HEK293 (cell line): ENCODE data around the gene MT2A.
"Not testable (repeated sequence)": the region's sequence is repeated elsewhere in the genome, so short reads cannot be mapped to it uniquely, and the experiment has no call there.

Experiments
- CTCF ChIA-PET: fragments of 350-600 bp; formaldehyde crosslinking; extraction: SDS; loops from one replicate; lab custom pipeline; 2021; ENCODE audit warnings: antibody characterized with exemption; lab: Yijun Ruan, JAX
- POLR2A ChIA-PET: fragments of 300-600 bp; formaldehyde crosslinking; extraction: SDS; loops from one replicate; lab custom pipeline; 2020; ENCODE audit warnings: antibody characterized with exemption, inconsistent platforms; lab: Yijun Ruan, JAX
- H3K27ac ChIP-seq: fragments of 200-500 bp; sonication (Bioruptor generic); 2 replicates; pipeline ENCODE4 v1.5.1; 2014; ENCODE audit warnings: low read depth, low read length, control low read depth, inconsistent platforms; ENCODE audit errors: extremely low read depth
- H3K36me3 ChIP-seq, 2 experiments: fragments of 200-500 bp in 1 of 2; sonication (Bioruptor generic) in 1 of 2; 1 replicate in 1 of 2; 2 replicates in 1 of 2; pipeline ENCODE4 v1.5.1; 2014 to 2017; ENCODE audit warnings: inconsistent platforms in 2 of 2, low read length in 2 of 2; ENCODE audit not compliant: control insufficient read depth in 2 of 2, insufficient read depth in 1 of 2
- H3K4me1 ChIP-seq: fragments of 200-500 bp; sonication (Bioruptor generic); 2 replicates; pipeline ENCODE4 v1.5.1; 2014; ENCODE audit warnings: mild to moderate bottlenecking, low read length, inconsistent platforms; ENCODE audit not compliant: control insufficient read depth, insufficient read depth
- H3K4me3 ChIP-seq: 2 replicates; pipeline ENCODE4 v1.5.1; 2011; ENCODE audit warnings: low read depth, mild to moderate bottlenecking, control low read depth, low read length, moderate library complexity
- H3K9me3 ChIP-seq: fragments of 200-500 bp; sonication (Bioruptor generic); 2 replicates; pipeline ENCODE4 v1.5.1; 2014; ENCODE audit warnings: low read depth, low read length, inconsistent platforms; ENCODE audit not compliant: control insufficient read depth, insufficient read depth
- GLIS1 ChIP-seq: fragments of 450-650 bp; formaldehyde crosslinking; IDR thresholded peaks from 2 replicates; pipeline ENCODE4 v1.5.1; 2016; ENCODE audit warnings: missing biosample characterization, missing genetic modification characterization
- KLF1 ChIP-seq: fragments of 450-650 bp; formaldehyde crosslinking; IDR thresholded peaks from 2 replicates; pipeline ENCODE4 v1.5.1; 2016; ENCODE audit warnings: missing biosample characterization, missing genetic modification characterization
- KLF9 ChIP-seq: fragments of 450-650 bp; formaldehyde crosslinking; IDR thresholded peaks from 2 replicates; pipeline ENCODE4 v1.5.1; 2016; ENCODE audit warnings: missing biosample characterization, missing genetic modification characterization, low read depth
- PATZ1 ChIP-seq: fragments of 450-650 bp; formaldehyde crosslinking; IDR thresholded peaks from 2 replicates; pipeline ENCODE4 v1.5.1; 2016; ENCODE audit warnings: missing biosample characterization, missing genetic modification characterization
- SCRT2 ChIP-seq: fragments of 450-650 bp; formaldehyde crosslinking; IDR thresholded peaks from 2 replicates; pipeline ENCODE4 v1.5.1; 2016; ENCODE audit warnings: missing biosample characterization, missing genetic modification characterization
- ZEB2 ChIP-seq: fragments of 450-650 bp; formaldehyde crosslinking; IDR thresholded peaks from 2 replicates; pipeline ENCODE4 v1.5.1; 2016; ENCODE audit warnings: missing biosample characterization, missing genetic modification characterization
- ZFHX2 ChIP-seq: fragments of 450-650 bp; formaldehyde crosslinking; conservative IDR thresholded peaks from 2 replicates; pipeline ENCODE4 v1.5.1; 2016; ENCODE audit warnings: missing biosample characterization, missing genetic modification characterization
- ZNF394 ChIP-seq: fragments of 450-650 bp; formaldehyde crosslinking; IDR thresholded peaks from 2 replicates; pipeline ENCODE4 v1.5.1; 2016; ENCODE audit warnings: missing biosample characterization, missing genetic modification characterization, mild to moderate bottlenecking, moderate library complexity, borderline replicate concordance
- ZNF530 ChIP-seq: fragments of 450-650 bp; formaldehyde crosslinking; IDR thresholded peaks from 2 replicates; pipeline ENCODE4 v1.5.1; 2016; ENCODE audit warnings: low read depth, missing biosample characterization, missing genetic modification characterization
- ZNF549 ChIP-seq: fragments of 450-650 bp; IDR thresholded peaks from 2 replicates; pipeline ENCODE4 v1.5.1; 2018; ENCODE audit warnings: missing biosample characterization, missing genetic modification characterization, mild to moderate bottlenecking, inconsistent platforms, moderate library complexity
- ZNF561 ChIP-seq: fragments of 450-650 bp; IDR thresholded peaks from 2 replicates; pipeline ENCODE4 v1.5.1; 2018; ENCODE audit warnings: missing biosample characterization, missing genetic modification characterization, borderline replicate concordance
- ZSCAN16 ChIP-seq: fragments of 450-650 bp; formaldehyde crosslinking; IDR thresholded peaks from 2 replicates; pipeline ENCODE4 v1.5.1; 2016; ENCODE audit warnings: missing biosample characterization, missing genetic modification characterization
- TF ChIP-seq, protein P1 (sequence below): fragments of 450-650 bp; formaldehyde crosslinking; IDR thresholded peaks from 2 replicates; pipeline ENCODE4 v1.5.1; 2016; ENCODE audit warnings: missing biosample characterization, missing genetic modification characterization, borderline replicate concordance
- TF ChIP-seq, protein P2 (sequence below): fragments of 450-650 bp; formaldehyde crosslinking; IDR thresholded peaks from 2 replicates; pipeline ENCODE4 v1.5.1; 2016; ENCODE audit warnings: missing biosample characterization, missing genetic modification characterization

MT2A gene

DNA sequence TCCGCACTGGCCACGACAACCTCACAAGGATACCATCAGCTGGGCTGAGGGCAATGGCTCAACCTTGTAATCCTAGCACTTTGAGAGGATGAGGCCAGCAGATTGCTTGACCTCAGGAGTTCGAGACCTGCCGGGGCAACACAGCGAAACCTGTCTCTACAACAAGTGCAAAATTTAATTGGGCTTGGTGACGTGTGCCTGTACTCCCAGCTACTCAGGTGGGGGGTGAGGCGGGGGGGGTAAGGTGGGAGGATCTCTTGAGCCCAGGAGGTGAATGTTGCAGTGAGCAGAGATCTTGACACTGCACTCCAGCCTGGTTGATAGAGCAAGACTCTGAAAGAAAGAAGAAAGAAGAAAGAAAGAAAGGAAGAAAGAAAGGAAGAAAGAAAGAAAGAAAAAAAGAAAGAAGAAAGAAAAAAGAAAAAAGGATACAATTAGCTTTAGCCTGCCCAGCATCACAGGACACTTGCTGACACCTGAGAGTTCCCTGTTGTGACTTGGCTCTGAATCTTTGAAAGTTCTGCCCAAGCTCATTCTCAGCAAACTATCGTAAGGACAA lies 12.0 kb downstream of the MT2A start (continued):
- TF ChIP-seq, protein P1, sequence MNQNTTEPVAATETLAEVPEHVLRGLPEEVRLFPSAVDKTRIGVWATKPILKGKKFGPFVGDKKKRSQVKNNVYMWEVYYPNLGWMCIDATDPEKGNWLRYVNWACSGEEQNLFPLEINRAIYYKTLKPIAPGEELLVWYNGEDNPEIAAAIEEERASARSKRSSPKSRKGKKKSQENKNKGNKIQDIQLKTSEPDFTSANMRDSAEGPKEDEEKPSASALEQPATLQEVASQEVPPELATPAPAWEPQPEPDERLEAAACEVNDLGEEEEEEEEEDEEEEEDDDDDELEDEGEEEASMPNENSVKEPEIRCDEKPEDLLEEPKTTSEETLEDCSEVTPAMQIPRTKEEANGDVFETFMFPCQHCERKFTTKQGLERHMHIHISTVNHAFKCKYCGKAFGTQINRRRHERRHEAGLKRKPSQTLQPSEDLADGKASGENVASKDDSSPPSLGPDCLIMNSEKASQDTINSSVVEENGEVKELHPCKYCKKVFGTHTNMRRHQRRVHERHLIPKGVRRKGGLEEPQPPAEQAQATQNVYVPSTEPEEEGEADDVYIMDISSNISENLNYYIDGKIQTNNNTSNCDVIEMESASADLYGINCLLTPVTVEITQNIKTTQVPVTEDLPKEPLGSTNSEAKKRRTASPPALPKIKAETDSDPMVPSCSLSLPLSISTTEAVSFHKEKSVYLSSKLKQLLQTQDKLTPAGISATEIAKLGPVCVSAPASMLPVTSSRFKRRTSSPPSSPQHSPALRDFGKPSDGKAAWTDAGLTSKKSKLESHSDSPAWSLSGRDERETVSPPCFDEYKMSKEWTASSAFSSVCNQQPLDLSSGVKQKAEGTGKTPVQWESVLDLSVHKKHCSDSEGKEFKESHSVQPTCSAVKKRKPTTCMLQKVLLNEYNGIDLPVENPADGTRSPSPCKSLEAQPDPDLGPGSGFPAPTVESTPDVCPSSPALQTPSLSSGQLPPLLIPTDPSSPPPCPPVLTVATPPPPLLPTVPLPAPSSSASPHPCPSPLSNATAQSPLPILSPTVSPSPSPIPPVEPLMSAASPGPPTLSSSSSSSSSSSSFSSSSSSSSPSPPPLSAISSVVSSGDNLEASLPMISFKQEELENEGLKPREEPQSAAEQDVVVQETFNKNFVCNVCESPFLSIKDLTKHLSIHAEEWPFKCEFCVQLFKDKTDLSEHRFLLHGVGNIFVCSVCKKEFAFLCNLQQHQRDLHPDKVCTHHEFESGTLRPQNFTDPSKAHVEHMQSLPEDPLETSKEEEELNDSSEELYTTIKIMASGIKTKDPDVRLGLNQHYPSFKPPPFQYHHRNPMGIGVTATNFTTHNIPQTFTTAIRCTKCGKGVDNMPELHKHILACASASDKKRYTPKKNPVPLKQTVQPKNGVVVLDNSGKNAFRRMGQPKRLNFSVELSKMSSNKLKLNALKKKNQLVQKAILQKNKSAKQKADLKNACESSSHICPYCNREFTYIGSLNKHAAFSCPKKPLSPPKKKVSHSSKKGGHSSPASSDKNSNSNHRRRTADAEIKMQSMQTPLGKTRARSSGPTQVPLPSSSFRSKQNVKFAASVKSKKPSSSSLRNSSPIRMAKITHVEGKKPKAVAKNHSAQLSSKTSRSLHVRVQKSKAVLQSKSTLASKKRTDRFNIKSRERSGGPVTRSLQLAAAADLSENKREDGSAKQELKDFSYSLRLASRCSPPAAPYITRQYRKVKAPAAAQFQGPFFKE (tag by site-specific recombination): no peak
- TF ChIP-seq ZNF530 (tag by site-specific recombination): no peak
- peak; percentile 31; the same call in 1 of the 2 replicates for TF ChIP-seq PATZ1 (tag by site-specific recombination)
- peak; percentile 68 for TF ChIP-seq GLIS1
- TF ChIP-seq ZFHX2 (tag by site-specific recombination): 0 out of 2 replicates have a peak, but pooled peaks have one; percentile 13
- 0 out of 2 replicates have a peak, but pooled peaks have one; percentile 14 for TF ChIP-seq KLF9 (tag by site-specific recombination)

DNA sequence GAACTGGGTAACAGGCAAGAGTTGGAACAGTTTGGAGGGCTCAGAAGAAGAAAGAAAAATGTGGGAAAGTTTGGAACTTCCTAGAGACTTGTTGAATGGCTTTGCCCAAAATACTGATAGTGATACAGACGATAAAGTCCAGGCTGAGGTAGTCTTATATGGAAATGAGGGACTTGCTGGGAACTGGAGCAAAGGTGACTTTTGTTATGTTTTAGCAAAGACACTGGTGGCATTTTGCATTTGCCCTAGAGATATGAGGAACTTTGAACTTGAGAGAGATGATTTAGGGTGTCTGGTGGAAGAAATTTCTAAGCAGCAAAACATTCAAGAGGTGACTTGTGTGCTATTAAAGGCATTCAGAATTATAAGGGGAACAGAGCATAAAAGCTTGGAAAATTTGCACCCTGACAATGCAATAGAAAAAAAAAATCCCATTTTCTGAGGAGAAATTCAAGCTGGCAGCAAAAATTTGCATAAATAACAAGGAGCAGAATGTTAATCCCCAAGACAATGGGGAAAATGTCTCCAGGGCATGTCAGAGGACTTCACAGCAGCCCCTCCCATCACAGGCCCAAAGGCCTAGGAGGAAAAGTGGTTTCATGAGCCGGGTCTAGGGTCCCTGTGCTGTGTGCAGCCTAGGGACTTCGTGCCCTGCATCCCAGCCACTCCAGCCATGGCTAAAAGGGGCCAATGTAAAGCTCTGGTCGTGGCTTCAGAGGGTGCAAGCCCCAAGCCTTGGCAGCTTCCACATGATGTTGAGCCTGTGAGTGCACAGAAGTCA lies 13.5 kb downstream of the MT2A start:
- CTCF ChIA-PET, POLR2A ChIA-PET, H3K9me3 ChIP-seq, H3K36me3 ChIP-seq, H3K4me3 ChIP-seq, H3K4me1 ChIP-seq, H3K27ac ChIP-seq: not testable (repeated sequence)
- TF ChIP-seq SCRT2: peak; percentile 40; the same call in 1 of the 2 replicates

DNA sequence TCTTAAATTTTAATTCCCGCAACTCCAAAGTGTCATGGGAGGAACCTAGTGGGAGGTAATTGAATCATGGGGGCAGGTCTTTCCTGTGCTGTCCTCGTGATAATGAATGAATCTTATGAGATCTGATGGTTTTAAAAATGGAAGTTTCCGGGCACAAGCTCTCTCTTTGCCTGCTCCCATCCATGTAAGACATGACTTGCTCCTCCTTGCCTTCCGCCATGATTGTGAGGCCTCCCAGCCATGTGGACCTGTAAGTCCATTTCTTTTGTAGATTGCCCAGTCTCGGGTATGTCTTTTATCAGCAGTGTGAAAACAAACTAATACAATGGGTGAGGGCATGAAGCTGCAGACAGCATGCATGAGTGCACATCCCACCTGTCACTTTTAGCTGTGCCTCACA lies 14.8 kb downstream of the MT2A start:
- H3K4me1 ChIP-seq, H3K27ac ChIP-seq, H3K9me3 ChIP-seq, H3K4me3 ChIP-seq, H3K36me3 ChIP-seq: not testable (repeated sequence)
- POLR2A ChIA-PET: interaction anchor here (0.6 kb wide), 1 partner anchor 204 kb away, joined by 3 read pairs; no protein-coding TSS in a partner anchor
- CTCF ChIA-PET: interaction anchor here (0.6 to 1.7 kb wide), 3 partner anchors 13 to 895 kb away, joined by 3 to 6 read pairs (median 3); no protein-coding TSS in a partner anchor

- CTCF ChIA-PET: interaction anchor here (0.6 to 1.7 kb wide), 4 partner anchors 13 to 894 kb away, joined by 3 to 6 read pairs (median 4); no protein-coding TSS in a partner anchor
- POLR2A ChIA-PET: interaction anchor here (1.0 kb wide), 1 partner anchor 15 kb away, joined by 3 read pairs; the partner anchor contains the start of gene MT2A
- Histone ChIP-seq H3K36me3 (no peaks in the 10 kb centered on the region), H3K9me3 (no peaks in the 10 kb centered on the region), H3K4me3 (no peak overlapping the region), H3K27ac (no peak overlapping the region), H3K4me1 (no peaks in the 10 kb centered on the region; the same call in 1 of the 2 replicates)
- TF ChIP-seq ZNF549 (tag by site-specific recombination) (no peak), KLF1 (tag by site-specific recombination) (no peak), ZNF394 (tag by site-specific recombination) (no peak), ZEB2 (no peak), ZNF561 (no peak), ZSCAN16 (tag by site-specific recombination) (no peak)
- TF ChIP-seq, protein P2, sequence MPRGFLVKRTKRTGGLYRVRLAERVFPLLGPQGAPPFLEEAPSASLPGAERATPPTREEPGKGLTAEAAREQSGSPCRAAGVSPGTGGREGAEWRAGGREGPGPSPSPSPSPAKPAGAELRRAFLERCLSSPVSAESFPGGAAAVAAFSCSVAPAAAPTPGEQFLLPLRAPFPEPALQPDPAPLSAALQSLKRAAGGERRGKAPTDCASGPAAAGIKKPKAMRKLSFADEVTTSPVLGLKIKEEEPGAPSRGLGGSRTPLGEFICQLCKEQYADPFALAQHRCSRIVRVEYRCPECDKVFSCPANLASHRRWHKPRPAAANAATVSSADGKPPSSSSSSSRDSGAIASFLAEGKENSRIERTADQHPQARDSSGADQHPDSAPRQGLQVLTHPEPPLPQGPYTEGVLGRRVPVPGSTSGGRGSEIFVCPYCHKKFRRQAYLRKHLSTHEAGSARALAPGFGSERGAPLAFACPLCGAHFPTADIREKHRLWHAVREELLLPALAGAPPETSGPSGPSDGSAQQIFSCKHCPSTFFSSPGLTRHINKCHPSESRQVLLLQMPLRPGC (tag by site-specific recombination): no peak
Observed at GRCh38 chr16:56623637-56624036, 15.3 kb downstream of the MT2A start.
